Endothelial cell of umbilical vein (primary cell): ENCODE data around the gene MAN1A2. TPM values are rescaled to one million over a fixed set of nuclear protein-coding genes. Genes with fewer than 3 reads are reported as not detected.

Source experiments
- BruUV-seq: library from RNA; stranded (reverse); fragments of 400-500 nt; replicated peaks from 2 replicates; lab custom pipeline; 2021; lab: Mats Ljungman, UMichigan
- CTCF ChIA-PET: fragments of 300-600, 350-600 bp; sonication (Branson Sonifier 250); formaldehyde crosslinking; loops from one replicate; lab custom pipeline; 2021; ENCODE audit warnings: antibody characterized with exemption, inconsistent platforms; lab: Charles Lee
- POLR2A ChIA-PET: fragments of 300-600, 350-600 bp; sonication (Branson Sonifier 250); formaldehyde crosslinking; loops from one replicate; lab custom pipeline; 2021; ENCODE audit warnings: antibody characterized with exemption, inconsistent platforms; lab: Charles Lee
- DNase-seq: peaks from one replicate; pipeline ENCODE4 v3.0.0-alpha.2; 2011; ENCODE audit warnings: low read depth, low spot score
- FAIRE-seq: peaks from 2 replicates; lab custom pipeline; 2011; peaks lifted over from hg19 to GRCh38; lab: Jason Lieb, UNC
- H2AFZ ChIP-seq: 2 replicates; pipeline ENCODE4 v1.6.0; 2012; ENCODE audit warnings: low read depth, low read length, control low read depth, inconsistent platforms
- H3K27ac ChIP-seq: 2 replicates; pipeline ENCODE4 v1.5.1; 2011; ENCODE audit warnings: low read depth, mild to moderate bottlenecking, control low read depth, low read length, moderate library complexity; ENCODE audit not compliant: insufficient read depth
- H3K27me3 ChIP-seq, 2 experiments: 2 replicates each; pipeline versions ENCODE4 v1.6.0 to v1.6.1; 2011; ENCODE audit warnings: low read length in 2 of 2, mixed read lengths in 1 of 2; ENCODE audit not compliant: control insufficient read depth in 2 of 2, insufficient read depth in 2 of 2
- H3K36me3 ChIP-seq, 2 experiments: 2 replicates in 1 of 2; 3 replicates in 1 of 2; pipeline ENCODE4 v1.5.1; 2011; ENCODE audit warnings: low read length in 2 of 2, mild to moderate bottlenecking in 1 of 2, moderate library complexity in 1 of 2; ENCODE audit not compliant: control insufficient read depth in 2 of 2, insufficient read depth in 2 of 2; ENCODE audit errors: extremely low read depth in 1 of 2
- H3K4me1 ChIP-seq: 3 replicates; pipeline ENCODE4 v1.5.1; 2011; ENCODE audit warnings: mild to moderate bottlenecking, low read length; ENCODE audit not compliant: control insufficient read depth, insufficient read depth; ENCODE audit errors: extremely low read depth
- H3K4me2 ChIP-seq: 2 replicates; pipeline ENCODE4 v1.6.1; 2011; ENCODE audit warnings: low read length, control low read depth, mixed read lengths; ENCODE audit not compliant: insufficient read depth
- H3K4me3 ChIP-seq, 3 experiments: fragments of 200-600 bp in 1 of 3; sonication (generic), shearing (Covaris generic) in 1 of 3; replicated peaks in 1 of 3; 2 replicates each; pipeline ENCODE4 v1.5.1; 2011 to 2016; ENCODE audit warnings: control low read depth in 3 of 3, low read length in 3 of 3, mild to moderate bottlenecking in 2 of 3, inconsistent platforms in 1 of 3, low read depth in 1 of 3, moderate library complexity in 1 of 3; ENCODE audit not compliant: insufficient read depth in 1 of 3
- H3K79me2 ChIP-seq: 2 replicates; pipeline ENCODE4 v1.6.0; 2012; ENCODE audit warnings: low read length, inconsistent platforms; ENCODE audit not compliant: control insufficient read depth, insufficient read depth
- H3K9ac ChIP-seq: replicated peaks from 2 replicates; pipeline ENCODE3; 2011; ENCODE audit warnings: low read length, control low read depth; ENCODE audit not compliant: insufficient read depth; ENCODE audit errors: extremely low read depth
- H3K9me1 ChIP-seq: replicated peaks from 3 replicates; pipeline ENCODE4 v1.6.0; 2011; ENCODE audit warnings: mild to moderate bottlenecking, low read length; ENCODE audit not compliant: control insufficient read depth, insufficient read depth; ENCODE audit errors: extremely low read depth
- H3K9me3 ChIP-seq: replicated peaks from 2 replicates; pipeline ENCODE4 v1.5.1; 2012; ENCODE audit warnings: low read length, inconsistent platforms; ENCODE audit not compliant: control insufficient read depth, insufficient read depth
- H4K20me1 ChIP-seq: replicated peaks from 2 replicates; pipeline ENCODE3; 2011; ENCODE audit warnings: mild to moderate bottlenecking, low read length; ENCODE audit not compliant: control insufficient read depth, insufficient read depth; ENCODE audit errors: extremely low read depth
- CTCF ChIP-seq, 2 donors: IDR thresholded peaks; 1 replicate in 1 of 2; 2 replicates in 1 of 2; pipeline ENCODE4 v1.5.1; 2011; ENCODE audit warnings: low read length in 2 of 2, mild to moderate bottlenecking in 2 of 2, moderate library complexity in 2 of 2, control low read depth in 1 of 2, inconsistent platforms in 1 of 2, low read depth in 1 of 2; ENCODE audit not compliant: insufficient read depth in 1 of 2; ENCODE audit errors: extremely low read depth in 1 of 2
- EZH2 ChIP-seq: IDR thresholded peaks from 2 replicates; pipeline ENCODE4 v1.6.1; 2012; ENCODE audit warnings: borderline replicate concordance, low read depth, mild to moderate bottlenecking, moderate library complexity, low read length, inconsistent platforms; ENCODE audit not compliant: severe bottlenecking
- FOS ChIP-seq: IDR thresholded peaks from 2 replicates; pipeline ENCODE4 v1.6.1; 2011; ENCODE audit warnings: mild to moderate bottlenecking, low read length, moderate library complexity, borderline replicate concordance; ENCODE audit not compliant: insufficient read depth
- GATA2 ChIP-seq: IDR thresholded peaks from 2 replicates; pipeline ENCODE4 v1.7.0; 2011; ENCODE audit warnings: low read depth, mild to moderate bottlenecking, moderate library complexity, mixed read lengths, low read length; ENCODE audit not compliant: insufficient read length, insufficient read depth
- JUN ChIP-seq: IDR thresholded peaks from 2 replicates; pipeline ENCODE4 v1.6.1; 2011; ENCODE audit warnings: borderline replicate concordance, low read depth; ENCODE audit not compliant: insufficient read length, insufficient read depth
- MYC ChIP-seq: IDR thresholded peaks from one replicate; pipeline ENCODE4 v1.6.1; 2011; ENCODE audit warnings: mild to moderate bottlenecking, low read depth, low read length
- POLR2A ChIP-seq: IDR thresholded peaks from 2 replicates; pipeline ENCODE4 v1.6.1; 2012; ENCODE audit warnings: low read depth, mild to moderate bottlenecking, control low read depth, low read length
- POLR2AphosphoS5 ChIP-seq: IDR thresholded peaks from 2 replicates; pipeline ENCODE4 v1.6.1; 2012; ENCODE audit warnings: low read depth, mild to moderate bottlenecking, control low read depth, low read length, moderate library complexity; ENCODE audit not compliant: insufficient read depth
- dilution Hi-C: fragments of 300-500 bp; cut with MboI; formaldehyde crosslinking; loops from one replicate; pipeline ENCODE4 v1.15.0; 2019; ENCODE audit warnings: low sequenced_read_pairs; ENCODE audit not compliant: extremely low pct_ligation_motif_present
- intact Hi-C: fragments of 100-400 bp; cut with micrococcal nuclease; formaldehyde crosslinking; loops from one replicate; pipeline ENCODE4 v1.10.0; 2022
- polyA plus RNA-seq, 4 experiments: library from polyadenylated mRNA; depleted of rRNA in 3 of 4; stranded (reverse) in 3 of 4; unstranded in 1 of 4; fragments of >200 nt; gene quantifications; 2 replicates each; pipeline versions ENCODE4 v1.2.1 to v1.2.3, GENCODE V29; 2011 to 2012; ENCODE audit warnings: missing spikeins in 1 of 4
- total RNA-seq: library from RNA; stranded (reverse); gene quantifications from 2 replicates; pipeline ENCODE4 v1.2.3, GENCODE V29; 2021
- TF ChIP-seq, protein P1 (sequence below): IDR thresholded peaks from 2 replicates; pipeline ENCODE4 v1.6.1; 2011; ENCODE audit not compliant: insufficient read depth, insufficient read length

The MAN1A2 gene
- total and polyA plus RNA-seq, 2 donors (not counting 3 experiments of a cell fraction or from before 2014, with no cell fraction given): 13.5 to 36.2 TPM

- BruUV-seq: no TSS peak
These were observed 198.7 kb downstream of the MAN1A2 start for GRCh38 chr1:117565745-117566455.

More at GRCh38 chr1:117565745-117566455, 198.7 kb downstream of the MAN1A2 start:
- DNase-seq (no peak), FAIRE-seq (no peak)
- H3K4me1 ChIP-seq: no peaks in the 10 kb centered on the region
- POLR2A ChIA-PET: no interaction called here
- dilution Hi-C loops (no loop called here), intact Hi-C loops (no loop called here)
- no peaks in the 10 kb centered on the region for H3K9me1 ChIP-seq
- H3K36me3 ChIP-seq: no peaks in the 10 kb centered on the region
- H4K20me1 ChIP-seq: no peaks in the 10 kb centered on the region
- TF ChIP-seq POLR2A (no peak), JUN (no peak), MYC (no peak), CTCF (IDR thresholded peaks at IDR 0.05; ENCODE audit: extremely low read depth in 1 of 2, insufficient read depth in 1 of 2, low read depth in 1 of 2, low read length in 2 of 2) (no peak), GATA2 (no peak), EZH2 (no peak), FOS (no peak), POLR2AphosphoS5 (no peak)
- TF ChIP-seq, protein P1, sequence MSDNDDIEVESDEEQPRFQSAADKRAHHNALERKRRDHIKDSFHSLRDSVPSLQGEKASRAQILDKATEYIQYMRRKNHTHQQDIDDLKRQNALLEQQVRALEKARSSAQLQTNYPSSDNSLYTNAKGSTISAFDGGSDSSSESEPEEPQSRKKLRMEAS: no peak
- H3K9ac ChIP-seq: no peak overlapping the region
- H3K4me3 ChIP-seq: no peak overlapping the region
- no peak overlapping the region for H2AFZ ChIP-seq
- CTCF ChIA-PET: no interaction called here
- H3K27ac ChIP-seq: no peak overlapping the region
- no peaks in the 10 kb centered on the region for H3K79me2 ChIP-seq
- H3K27me3 ChIP-seq: peaks cover 3% of the 10 kb centered on the region in 2 experiments
- no peak overlapping the region for H3K4me2 ChIP-seq
- no peaks in the 10 kb centered on the region for H3K9me3 ChIP-seq
